ENCODE measurements around the gene AK2. TPM values are rescaled to one million over a fixed set of nuclear protein-coding genes. Genes with fewer than 3 reads are reported as not detected.
A peak's percentile ranks its signal among the peaks of the same experiment; 100 is the strongest.

AK2 gene
- total and polyA plus RNA-seq, 10 of the 15 experiments (the other 5 are each of a cell fraction or from before 2014, with no cell fraction given), result 52.3 to 500 (median 278) TPM

DNA sequence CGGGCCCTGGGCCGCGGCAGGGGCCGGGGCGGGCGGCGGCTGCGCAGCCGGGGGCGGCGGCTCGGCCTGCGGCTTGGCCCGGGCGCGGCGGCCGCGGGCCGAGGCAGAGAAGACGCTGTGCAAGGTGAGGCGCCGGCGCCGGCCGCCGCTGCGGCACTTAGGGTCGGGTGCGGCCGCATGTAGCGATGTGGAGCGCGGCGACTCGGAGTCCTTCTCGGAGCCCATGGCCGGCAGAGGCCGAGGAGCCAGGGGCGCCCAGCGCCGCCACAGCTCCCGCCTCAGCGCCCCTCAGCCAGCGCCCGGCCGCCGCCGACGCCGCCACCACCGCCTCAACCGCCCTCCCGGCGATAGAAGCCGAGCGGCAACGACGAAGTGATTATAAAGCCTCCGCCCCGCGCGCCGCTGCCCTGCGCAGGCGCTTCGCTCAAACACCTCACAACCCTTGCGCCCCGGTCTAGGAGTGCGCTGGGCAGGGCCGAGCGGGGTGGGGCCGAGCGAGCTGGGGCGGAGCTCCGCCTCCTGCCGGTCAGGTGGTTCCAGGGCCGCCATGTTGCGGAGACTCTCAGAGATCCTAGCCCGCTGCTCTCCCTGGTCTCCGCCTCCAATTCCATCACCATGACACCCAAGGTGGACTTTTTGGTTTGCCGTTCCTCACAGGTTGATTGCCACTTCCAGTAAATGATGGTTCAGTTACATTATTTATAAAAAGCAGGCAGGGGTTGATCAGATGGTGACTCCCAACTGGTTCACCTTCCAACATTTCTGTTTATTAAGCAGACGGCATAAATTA lies 72.0 kb downstream of the AK2 start, which contains the start of gene RNF19B (continued):
- peak; percentile 92; the same call in 1 of the 2 replicates for TF ChIP-seq PML (IDR thresholded peaks at IDR 0.05; ENCODE audit: low read length)
- TF ChIP-seq, protein P1, sequence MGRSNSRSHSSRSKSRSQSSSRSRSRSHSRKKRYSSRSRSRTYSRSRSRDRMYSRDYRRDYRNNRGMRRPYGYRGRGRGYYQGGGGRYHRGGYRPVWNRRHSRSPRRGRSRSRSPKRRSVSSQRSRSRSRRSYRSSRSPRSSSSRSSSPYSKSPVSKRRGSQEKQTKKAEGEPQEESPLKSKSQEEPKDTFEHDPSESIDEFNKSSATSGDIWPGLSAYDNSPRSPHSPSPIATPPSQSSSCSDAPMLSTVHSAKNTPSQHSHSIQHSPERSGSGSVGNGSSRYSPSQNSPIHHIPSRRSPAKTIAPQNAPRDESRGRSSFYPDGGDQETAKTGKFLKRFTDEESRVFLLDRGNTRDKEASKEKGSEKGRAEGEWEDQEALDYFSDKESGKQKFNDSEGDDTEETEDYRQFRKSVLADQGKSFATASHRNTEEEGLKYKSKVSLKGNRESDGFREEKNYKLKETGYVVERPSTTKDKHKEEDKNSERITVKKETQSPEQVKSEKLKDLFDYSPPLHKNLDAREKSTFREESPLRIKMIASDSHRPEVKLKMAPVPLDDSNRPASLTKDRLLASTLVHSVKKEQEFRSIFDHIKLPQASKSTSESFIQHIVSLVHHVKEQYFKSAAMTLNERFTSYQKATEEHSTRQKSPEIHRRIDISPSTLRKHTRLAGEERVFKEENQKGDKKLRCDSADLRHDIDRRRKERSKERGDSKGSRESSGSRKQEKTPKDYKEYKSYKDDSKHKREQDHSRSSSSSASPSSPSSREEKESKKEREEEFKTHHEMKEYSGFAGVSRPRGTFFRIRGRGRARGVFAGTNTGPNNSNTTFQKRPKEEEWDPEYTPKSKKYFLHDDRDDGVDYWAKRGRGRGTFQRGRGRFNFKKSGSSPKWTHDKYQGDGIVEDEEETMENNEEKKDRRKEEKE (IDR thresholded peaks at IDR 0.05), result no peak
- no peak; the same call in 1 of the 2 replicates for TF ChIP-seq CHD2 (IDR thresholded peaks at IDR 0.05; ENCODE audit: borderline replicate concordance, low read depth, low read length)
- TF ChIP-seq KAT2A (conservative IDR thresholded peaks at IDR 0.05; ENCODE audit: control insufficient read depth, low read depth, low read length), result no peak
- peak; percentile 81 for TF ChIP-seq RAD51 (IDR thresholded peaks at IDR 0.05)
- TF ChIP-seq KDM1A (IDR thresholded peaks at IDR 0.05; ENCODE audit: borderline replicate concordance), result no peak
- peak; percentile 84; the same call in 1 of the 2 replicates for TF ChIP-seq RB1 (IDR thresholded peaks at IDR 0.05; ENCODE audit: borderline replicate concordance)
- no peak for TF ChIP-seq MTA2 (IDR thresholded peaks at IDR 0.05; ENCODE audit: low read depth)
- TF ChIP-seq CHD1 (IDR thresholded peaks at IDR 0.05; ENCODE audit: low read depth, low read length), result no peak
- no peak for TF ChIP-seq SMAD1 (IDR thresholded peaks at IDR 0.05; ENCODE audit: low read depth, partially characterized antibody)
- TF ChIP-seq CBFB (IDR thresholded peaks at IDR 0.05; ENCODE audit: low read depth), result peak; percentile 68
- TF ChIP-seq, protein P2, sequence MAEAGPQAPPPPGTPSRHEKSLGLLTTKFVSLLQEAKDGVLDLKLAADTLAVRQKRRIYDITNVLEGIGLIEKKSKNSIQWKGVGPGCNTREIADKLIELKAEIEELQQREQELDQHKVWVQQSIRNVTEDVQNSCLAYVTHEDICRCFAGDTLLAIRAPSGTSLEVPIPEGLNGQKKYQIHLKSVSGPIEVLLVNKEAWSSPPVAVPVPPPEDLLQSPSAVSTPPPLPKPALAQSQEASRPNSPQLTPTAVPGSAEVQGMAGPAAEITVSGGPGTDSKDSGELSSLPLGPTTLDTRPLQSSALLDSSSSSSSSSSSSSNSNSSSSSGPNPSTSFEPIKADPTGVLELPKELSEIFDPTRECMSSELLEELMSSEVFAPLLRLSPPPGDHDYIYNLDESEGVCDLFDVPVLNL (IDR thresholded peaks at IDR 0.05; ENCODE audit: low read depth, low read length), result no peak
- TF ChIP-seq, protein P3, sequence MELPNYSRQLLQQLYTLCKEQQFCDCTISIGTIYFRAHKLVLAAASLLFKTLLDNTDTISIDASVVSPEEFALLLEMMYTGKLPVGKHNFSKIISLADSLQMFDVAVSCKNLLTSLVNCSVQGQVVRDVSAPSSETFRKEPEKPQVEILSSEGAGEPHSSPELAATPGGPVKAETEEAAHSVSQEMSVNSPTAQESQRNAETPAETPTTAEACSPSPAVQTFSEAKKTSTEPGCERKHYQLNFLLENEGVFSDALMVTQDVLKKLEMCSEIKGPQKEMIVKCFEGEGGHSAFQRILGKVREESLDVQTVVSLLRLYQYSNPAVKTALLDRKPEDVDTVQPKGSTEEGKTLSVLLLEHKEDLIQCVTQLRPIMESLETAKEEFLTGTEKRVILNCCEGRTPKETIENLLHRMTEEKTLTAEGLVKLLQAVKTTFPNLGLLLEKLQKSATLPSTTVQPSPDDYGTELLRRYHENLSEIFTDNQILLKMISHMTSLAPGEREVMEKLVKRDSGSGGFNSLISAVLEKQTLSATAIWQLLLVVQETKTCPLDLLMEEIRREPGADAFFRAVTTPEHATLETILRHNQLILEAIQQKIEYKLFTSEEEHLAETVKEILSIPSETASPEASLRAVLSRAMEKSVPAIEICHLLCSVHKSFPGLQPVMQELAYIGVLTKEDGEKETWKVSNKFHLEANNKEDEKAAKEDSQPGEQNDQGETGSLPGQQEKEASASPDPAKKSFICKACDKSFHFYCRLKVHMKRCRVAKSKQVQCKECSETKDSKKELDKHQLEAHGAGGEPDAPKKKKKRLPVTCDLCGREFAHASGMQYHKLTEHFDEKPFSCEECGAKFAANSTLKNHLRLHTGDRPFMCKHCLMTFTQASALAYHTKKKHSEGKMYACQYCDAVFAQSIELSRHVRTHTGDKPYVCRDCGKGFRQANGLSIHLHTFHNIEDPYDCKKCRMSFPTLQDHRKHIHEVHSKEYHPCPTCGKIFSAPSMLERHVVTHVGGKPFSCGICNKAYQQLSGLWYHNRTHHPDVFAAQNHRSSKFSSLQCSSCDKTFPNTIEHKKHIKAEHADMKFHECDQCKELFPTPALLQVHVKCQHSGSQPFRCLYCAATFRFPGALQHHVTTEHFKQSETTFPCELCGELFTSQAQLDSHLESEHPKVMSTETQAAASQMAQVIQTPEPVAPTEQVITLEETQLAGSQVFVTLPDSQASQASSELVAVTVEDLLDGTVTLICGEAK (IDR thresholded peaks at IDR 0.05; ENCODE audit: borderline replicate concordance), result no peak; the same call in 1 of the 2 replicates
- TF ChIP-seq SMAD5 (IDR thresholded peaks at IDR 0.05; ENCODE audit: low read depth), result peak; percentile 93; the same call in 1 of the 2 replicates
- no peak for TF ChIP-seq NFYA (IDR thresholded peaks at IDR 0.05; ENCODE audit: borderline replicate concordance, low read depth, low read length)
- TF ChIP-seq, protein P4, sequence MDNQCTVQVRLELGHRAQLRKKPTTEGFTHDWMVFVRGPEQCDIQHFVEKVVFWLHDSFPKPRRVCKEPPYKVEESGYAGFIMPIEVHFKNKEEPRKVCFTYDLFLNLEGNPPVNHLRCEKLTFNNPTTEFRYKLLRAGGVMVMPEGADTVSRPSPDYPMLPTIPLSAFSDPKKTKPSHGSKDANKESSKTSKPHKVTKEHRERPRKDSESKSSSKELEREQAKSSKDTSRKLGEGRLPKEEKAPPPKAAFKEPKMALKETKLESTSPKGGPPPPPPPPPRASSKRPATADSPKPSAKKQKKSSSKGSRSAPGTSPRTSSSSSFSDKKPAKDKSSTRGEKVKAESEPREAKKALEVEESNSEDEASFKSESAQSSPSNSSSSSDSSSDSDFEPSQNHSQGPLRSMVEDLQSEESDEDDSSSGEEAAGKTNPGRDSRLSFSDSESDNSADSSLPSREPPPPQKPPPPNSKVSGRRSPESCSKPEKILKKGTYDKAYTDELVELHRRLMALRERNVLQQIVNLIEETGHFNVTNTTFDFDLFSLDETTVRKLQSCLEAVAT (IDR thresholded peaks at IDR 0.05), result peak; percentile 43; the same call in 1 of the 2 replicates
- peak in 1 of 2 experiments; percentile 14; a peak in 1 of 4 replicates for TF ChIP-seq EP300 (IDR thresholded peaks at IDR 0.05; ENCODE audit: borderline replicate concordance in 1 of 2, control insufficient read depth in 1 of 2, low read depth in 2 of 2, low read length in 2 of 2)
- no peak for TF ChIP-seq STAT3 (IDR thresholded peaks at IDR 0.05; ENCODE audit: low read depth, low read length)
- peak; percentile 91 for TF ChIP-seq POU2F2 (IDR thresholded peaks at IDR 0.05; ENCODE audit: borderline replicate concordance, low read depth, low read length)
- TF ChIP-seq NBN (IDR thresholded peaks at IDR 0.05), result 0 out of 2 replicates have a peak, but pooled peaks have one; percentile 44
- 0 out of 2 replicates have a peak, but pooled peaks have one; percentile 23 for TF ChIP-seq CREB1 (IDR thresholded peaks at IDR 0.05; ENCODE audit: low read depth)
